Measurements from ENCODE around the gene SYT6.

DNA sequence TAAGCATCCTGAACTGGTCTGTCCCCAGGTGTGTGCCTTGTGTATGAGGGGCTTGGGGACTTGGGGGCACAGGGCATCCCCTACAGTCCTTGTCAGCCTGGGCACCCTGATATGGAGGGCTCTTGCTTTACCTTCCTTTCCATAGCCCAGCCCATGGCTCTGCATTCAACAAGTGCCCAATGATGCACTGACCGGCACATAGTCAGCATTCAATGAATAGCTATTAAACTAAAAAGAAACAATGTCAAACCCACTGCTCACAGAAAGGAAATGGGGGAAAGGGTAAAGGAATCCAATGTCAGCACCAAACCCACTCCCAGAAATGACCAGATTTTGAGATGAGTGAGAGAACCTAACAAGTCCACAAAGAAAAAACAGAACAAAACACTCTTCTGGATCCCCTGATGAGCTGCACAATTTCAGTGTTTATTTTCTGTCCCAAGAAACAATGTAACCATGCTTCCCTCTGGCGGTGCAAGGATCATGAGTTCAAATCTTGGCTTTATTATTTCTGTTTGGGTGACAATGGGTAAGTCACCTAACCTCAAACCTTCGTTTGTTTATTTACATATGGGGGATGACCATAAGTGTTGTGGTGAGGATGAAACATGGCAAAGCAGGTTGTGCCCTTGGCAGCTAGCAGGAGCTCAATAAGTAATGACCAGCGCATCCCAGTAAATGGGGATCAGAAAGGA is 22.0 kb downstream of the SYT6 start:
- no peak for TF ChIP-seq EP300 (IDR thresholded peaks at IDR 0.05; ENCODE audit: low read depth)
- TF ChIP-seq, protein P1, sequence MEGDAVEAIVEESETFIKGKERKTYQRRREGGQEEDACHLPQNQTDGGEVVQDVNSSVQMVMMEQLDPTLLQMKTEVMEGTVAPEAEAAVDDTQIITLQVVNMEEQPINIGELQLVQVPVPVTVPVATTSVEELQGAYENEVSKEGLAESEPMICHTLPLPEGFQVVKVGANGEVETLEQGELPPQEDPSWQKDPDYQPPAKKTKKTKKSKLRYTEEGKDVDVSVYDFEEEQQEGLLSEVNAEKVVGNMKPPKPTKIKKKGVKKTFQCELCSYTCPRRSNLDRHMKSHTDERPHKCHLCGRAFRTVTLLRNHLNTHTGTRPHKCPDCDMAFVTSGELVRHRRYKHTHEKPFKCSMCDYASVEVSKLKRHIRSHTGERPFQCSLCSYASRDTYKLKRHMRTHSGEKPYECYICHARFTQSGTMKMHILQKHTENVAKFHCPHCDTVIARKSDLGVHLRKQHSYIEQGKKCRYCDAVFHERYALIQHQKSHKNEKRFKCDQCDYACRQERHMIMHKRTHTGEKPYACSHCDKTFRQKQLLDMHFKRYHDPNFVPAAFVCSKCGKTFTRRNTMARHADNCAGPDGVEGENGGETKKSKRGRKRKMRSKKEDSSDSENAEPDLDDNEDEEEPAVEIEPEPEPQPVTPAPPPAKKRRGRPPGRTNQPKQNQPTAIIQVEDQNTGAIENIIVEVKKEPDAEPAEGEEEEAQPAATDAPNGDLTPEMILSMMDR (IDR thresholded peaks at IDR 0.05) = no peak
- TF ChIP-seq POLR2A (IDR thresholded peaks at IDR 0.05) = no peak
- no peak for TF ChIP-seq POLR2AphosphoS5 (IDR thresholded peaks at IDR 0.05)
